KBM-7 (cell line): Measurements from ENCODE around the gene ZDHHC11B.
"Not testable (repeated sequence)": the region's sequence is repeated elsewhere in the genome, so short reads cannot be mapped to it uniquely, and the experiment has no call there.

Experiments used
- DNase-seq: peaks from one replicate; pipeline ENCODE4 v3.0.0-alpha.2; 2015
- in situ Hi-C: fragments of 300-500 bp; cut with MboI; formaldehyde crosslinking; loops from 2 replicates; pipeline ENCODE4 v1.14.3; 2020; ENCODE audit warnings: low sequenced_read_pairs, low pct_unique_long_range_greater_than_20kb, mixed read lengths

ZDHHC11B gene

DNA sequence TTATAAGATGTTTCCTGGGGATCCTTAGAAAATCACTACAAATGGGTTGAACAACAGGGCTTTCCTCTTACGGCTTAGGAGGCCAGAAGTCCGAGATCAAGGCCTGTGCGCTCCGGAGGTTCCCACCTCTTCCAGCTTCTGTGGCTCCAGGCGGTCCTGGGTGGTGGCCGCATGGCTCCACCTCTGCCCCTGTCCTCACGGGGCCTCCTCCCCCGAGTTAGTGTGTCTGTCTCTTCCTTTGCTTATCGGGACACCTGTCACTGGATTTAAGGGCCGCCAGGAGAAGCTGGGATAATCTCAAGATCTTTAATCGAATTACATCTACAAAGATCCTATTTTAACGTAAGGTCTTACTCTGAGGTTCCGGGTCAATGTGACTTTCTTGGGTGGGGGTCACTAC lies 89.1 kb downstream of the ZDHHC11B start:
- DNase-seq, in situ Hi-C loops: not testable (repeated sequence)

DNA sequence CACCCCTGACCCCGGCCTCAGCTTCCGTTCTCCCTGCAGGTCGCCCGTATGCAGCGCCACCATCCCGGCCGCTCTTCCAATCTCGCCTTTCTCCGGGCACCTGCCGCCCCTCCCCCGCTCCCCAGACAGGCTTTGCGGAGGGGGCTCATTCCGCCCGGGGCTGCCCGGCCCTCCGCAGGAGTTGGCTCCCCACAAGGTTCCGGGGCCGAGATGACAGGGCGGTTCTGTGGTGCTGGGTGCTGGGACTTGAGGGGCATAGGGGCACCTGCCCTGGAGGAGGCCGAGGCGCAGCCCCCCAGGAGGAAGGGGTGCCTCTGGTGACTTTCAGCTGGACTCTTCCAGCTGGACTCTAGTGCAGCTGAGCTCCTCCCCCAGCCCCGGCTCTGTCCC lies 90.5 kb downstream of the ZDHHC11B start:
- in situ Hi-C loops, DNase-seq: not testable (repeated sequence)

DNA sequence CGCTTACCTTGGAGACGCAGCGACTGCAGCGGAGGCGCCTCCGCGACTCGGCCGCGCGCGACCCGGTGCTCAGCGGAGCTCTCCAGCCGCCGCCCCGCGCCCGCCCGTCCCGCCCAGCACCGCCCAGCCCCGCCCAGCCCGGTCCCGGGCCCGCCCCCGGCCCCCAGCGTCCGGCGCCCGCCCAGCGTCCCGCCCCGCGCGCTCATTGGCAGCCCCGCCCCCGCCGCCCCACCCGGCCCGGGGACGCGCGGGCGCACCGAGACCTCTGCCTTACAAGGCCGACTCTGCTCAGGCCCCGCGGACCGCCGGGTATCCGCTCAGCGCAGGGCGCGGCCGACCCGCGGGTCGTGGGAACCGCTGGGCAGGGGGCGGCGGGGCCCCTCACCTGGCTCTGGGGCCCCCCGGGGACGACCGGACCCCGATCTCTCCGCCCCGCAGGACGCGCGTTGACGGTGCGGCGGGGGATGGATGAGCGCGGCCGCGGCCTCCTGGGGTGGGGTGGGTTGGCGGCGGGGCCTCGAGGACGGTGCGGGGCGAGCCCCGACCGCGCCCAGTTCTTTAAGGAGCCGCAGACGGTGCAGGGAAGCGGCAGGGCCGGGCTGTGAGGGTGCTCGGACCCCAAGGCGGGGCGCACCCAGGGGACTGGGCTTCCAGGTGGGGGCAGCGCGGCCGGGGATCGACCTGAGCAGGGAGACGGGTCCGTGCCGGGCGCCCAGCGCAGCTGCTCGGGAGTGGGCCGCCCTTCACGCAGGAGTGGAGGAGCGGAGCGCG lies 91.1 kb downstream of the ZDHHC11B start, which contains the start of gene TPPP:
Gene TPPP, minus strand, starts transcription at position 82 of the 771 bp plus-strand sequence. CDS start 15,292 bp downstream, outside the sequence.
- in situ Hi-C loops, DNase-seq: not testable (repeated sequence)

DNA sequence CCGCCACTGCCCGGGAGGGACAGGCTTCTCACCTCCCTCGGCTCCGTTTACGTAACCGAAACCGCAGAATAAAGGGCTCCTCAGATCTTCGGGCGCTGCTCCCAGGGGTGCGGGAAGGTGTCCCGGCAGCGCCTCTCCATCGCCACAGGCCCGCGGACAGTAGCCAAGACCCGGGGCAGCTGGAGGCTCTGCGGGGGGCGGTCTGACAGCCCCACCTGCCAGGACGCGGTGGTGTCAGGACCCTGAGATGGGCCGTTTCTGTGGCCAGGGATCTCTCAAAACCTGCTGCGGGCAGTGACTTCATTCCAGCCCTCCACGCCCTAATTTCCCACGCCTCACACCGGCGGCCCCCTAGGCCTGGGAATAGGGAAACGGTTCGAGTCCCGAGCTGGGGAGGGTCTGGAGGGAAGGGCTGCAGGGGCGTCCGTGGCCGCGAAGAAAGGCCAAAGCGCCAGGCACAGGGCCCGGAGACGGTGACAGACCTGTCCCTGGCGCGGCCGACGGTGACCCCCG lies 91.9 kb downstream of the ZDHHC11B start:
- in situ Hi-C loops, DNase-seq: not testable (repeated sequence)

DNA sequence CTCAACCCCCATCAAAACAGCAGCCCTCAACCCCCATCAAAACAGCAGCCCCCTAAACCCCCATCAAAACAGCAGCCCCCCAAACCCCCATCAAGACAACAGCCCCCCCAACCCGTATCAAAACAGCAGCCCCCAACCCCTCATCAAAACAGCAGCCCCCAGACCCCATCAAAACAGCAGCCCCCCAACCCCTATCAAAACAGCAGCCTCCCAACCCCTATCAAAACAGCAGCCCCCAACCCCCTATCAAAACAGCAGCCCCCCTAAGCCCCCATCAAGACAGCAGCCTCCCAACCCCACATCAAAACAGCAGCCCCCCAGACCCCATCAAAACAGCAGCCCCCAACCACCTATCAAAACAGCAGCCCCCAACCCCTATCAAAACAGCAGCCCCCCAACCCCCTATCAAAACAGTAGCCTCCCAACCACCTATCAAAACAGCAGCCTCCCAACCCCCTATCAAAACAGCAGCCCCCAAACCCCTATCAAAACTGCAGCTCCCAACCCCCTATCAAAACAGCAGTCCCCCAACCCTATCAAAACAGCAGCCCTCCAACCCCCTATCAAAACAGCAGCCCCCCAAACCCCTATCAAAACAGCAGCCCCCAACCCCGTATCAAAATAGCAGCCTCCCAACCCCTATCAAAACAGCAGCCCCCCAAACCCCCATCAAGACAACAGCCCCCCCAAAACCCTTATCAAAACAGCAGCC lies 92.6 kb downstream of the ZDHHC11B start:
- DNase-seq = no peak
- in situ Hi-C loops = no loop called here

DNA sequence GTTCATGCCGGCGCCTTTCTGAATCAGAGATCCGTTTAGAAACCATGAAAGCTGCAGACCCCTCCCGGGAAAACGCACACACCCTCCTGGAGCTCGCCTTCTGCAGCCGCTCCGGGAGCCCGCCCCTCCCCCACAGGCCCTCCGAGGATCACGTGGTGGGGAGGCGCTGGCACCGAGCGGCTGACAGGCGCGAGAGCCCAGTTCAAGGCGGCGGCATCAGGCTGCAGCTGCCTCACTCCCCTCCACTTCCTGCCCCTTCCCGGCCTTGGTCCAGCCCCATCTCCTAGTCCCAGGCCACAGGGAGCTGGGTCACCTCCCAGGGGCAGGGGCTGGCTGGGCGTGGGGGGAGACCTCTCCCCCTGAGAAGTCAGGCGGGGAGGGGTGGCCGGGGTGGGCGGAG lies 93.5 kb downstream of the ZDHHC11B start:
- DNase-seq, in situ Hi-C loops: not testable (repeated sequence)

DNA sequence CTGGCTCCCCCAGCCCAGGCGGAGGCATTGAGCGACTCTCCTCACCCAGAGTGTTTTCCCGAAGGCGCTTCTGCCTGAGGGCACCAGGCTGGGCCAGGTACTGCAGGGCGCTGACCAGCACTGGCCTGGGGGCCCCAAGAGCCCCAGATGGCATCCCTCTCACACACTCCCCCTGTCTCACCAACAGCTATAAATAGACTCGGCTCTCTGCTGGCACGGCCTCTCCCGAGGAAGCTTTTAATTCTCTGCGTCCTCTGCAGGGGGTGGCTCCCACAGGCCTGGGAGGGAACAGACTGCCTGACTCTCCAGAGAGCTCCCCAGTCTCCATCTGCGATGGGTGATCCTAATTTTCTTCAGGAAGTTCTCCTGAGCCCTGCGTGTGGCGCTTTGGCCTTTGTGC lies 94.2 kb downstream of the ZDHHC11B start:
- DNase-seq, in situ Hi-C loops: not testable (repeated sequence)

DNA sequence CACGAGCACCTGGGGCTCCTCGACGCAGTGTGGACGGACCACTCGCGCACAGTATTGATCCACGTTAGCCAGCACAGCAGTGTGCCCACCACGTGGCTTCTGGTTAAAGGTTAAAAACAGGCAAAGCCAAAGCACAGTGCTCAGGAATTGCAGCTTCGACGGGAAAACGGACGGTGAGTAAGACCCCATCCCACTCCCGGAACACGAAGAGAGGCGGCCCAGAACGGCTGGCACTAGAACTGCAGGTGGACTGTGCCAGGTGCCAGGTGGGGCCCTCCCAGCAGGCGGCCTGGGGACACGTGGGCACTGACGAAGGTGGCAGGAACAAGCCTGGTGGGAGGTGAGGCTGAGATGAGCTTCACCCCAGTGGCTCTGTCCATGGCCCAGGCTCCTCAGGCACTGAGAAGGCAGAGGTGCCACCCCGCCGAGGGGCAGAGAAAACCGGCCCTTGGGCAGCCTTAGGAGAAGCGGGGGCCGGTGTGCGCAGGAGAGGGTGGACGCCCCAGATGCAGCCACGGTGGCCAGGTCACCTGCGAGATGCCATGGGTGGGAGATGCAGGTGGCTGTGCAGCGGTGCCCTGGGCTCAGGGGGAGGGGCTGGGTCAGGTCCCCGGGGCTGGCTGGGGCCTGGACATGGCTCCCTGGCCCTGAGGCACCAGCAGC lies 96.0 kb downstream of the ZDHHC11B start:
- DNase-seq, in situ Hi-C loops: not testable (repeated sequence)

DNA sequence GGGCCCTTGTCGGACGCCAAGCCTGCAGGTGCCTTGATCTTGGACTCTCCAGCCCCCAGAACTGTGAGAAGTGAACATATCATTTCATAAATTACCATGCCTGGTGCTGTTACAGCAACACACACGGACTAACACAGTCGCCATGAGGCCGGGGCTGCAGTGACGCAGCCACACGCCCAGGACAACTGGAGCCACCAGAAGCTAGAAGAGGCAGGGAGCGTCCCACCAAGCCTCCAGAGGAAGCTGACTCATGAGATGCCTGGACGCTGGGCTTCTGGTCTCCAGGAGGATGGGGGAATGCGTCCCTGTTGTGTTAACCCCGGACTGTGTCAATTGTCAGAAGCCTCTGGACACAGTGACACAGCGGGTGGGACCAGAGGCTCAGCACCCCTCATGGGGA lies 97.6 kb downstream of the ZDHHC11B start:
- in situ Hi-C loops, DNase-seq: not testable (repeated sequence)

DNA sequence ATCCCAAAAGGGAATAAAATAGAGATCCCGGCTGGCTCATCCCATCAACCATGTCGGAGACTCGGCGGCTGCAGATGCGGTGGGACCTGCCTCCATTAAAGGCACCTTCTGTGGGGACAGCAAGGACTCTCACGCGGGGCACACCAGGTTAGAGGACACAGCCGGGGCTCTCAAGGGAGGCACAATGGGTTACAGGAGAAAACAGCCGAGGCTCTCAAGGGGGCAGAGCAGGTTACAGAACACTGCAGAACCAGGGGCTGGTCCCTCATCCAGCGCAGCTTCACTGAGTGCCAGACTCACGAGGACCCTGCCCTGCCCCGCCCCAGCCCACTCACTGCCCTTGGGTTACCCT lies 98.4 kb downstream of the ZDHHC11B start:
- in situ Hi-C loops, DNase-seq: not testable (repeated sequence)

DNA sequence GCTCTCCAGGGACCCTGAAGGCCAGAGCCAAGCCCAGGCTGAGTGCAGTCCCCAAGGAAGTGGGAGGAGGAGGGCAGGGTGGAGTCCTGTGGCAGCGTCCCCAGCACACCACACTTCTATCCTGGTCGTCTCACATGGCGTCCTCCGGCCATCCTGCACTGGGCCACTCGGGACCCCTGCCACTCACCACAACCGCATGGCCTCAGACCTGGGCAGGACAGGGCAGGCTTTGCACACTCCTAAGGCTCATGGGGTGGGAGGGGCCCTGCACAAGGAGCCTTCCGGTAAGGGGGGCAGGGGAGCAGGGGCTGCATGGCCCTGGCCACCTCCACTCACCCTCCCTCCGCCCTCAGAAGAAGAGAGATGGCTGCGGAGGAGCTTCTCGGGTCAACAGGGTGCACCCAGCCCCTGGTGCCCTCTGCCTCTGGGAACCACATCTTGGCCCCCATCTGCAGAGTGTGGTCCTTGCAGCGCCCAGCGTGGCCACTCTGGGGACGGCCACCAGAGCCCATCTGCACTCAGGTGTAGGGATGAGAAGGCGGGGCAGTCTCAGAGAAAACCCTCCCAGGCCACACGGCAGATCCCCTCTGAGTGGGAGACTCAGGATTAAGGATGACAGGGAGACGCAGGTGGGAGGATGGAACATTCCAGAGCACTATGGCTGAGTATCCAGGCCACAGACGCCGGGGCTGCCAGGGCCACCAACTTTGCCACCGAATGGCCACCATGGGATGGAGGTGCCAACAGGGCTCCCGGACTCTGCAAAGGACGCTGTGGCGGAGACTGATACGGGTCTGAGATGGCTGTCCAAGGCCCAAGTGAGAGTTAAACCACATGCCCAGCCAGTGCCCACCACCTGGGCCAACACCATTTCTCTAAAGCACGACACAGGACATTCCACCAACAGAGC lies 99.0 kb downstream of the ZDHHC11B start:
- in situ Hi-C loops = no loop called here
- no peak for DNase-seq

DNA sequence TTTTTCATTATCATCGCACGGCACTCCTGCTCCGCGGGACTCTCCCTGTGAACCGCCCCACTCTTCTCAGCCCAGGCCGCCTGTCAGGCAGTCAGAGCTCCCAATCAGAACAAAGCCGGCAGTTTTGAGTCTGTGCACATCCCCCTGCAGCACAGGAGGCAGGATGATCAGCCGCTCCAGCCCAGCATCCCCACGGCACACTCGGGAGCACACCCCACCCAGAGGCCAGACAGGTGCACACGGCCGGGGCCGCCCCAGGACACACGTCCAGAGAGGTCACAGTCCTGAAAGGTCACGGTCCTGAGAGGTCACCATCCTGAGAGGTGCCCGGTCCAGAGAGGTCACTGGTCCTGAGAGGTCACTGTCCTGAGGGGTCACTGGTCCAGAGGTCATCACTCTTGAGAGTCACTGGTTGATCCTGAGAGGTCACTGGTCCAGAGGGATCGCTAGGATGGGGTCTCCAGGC lies 99.7 kb downstream of the ZDHHC11B start:
- DNase-seq = no peak
- in situ Hi-C loops = loop anchor here (5.0 kb wide), 1 partner anchor 93 kb away; no protein-coding TSS in a partner anchor

DNA sequence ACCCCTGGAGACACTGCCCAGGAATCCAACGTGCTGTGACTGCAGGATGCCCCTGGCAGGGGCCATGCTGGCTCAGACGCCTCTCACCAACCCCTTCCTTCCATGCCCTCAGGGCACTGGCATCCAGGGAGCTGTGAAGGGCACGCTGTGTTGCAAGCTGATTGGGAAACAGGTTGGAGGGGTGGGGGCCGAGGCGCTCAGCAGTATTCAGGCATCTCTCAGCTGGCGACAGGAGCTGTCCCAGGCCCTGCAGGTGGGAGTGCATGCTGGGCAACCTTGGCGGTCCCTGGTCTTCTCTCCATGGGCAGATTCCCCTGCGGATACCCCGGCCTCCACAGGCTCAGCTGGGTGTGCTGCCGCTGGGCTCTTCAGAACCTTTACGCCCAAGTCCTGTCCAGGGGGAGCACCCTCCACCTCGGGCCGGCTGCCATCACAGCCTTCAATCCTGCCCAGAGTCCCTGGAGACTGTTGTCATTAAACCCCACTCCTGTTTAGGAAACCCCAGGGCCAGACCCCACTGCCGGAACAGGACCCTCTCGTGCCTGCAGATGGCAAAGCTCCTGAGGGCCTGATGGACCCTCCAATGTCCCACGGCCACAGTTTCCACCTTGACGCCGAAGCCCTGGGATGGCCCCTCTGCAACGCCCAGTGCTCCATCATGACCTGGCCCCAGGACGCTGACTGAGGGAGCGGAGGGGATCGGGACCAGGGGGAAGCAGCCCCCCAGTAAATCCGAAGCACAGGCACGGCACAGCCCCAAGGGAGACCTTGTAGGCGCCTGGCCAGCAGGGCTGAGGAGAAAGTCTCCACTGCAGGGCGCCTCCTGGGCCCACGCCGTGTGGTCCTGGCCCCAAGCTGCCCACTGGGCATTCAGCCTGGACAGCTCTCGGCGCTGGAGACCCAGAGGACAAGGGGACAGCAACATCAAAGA lies 100.7 kb downstream of the ZDHHC11B start:
- in situ Hi-C loops = loop anchor here (5.0 kb wide), 1 partner anchor 93 kb away; no protein-coding TSS in a partner anchor
- no peak for DNase-seq

DNA sequence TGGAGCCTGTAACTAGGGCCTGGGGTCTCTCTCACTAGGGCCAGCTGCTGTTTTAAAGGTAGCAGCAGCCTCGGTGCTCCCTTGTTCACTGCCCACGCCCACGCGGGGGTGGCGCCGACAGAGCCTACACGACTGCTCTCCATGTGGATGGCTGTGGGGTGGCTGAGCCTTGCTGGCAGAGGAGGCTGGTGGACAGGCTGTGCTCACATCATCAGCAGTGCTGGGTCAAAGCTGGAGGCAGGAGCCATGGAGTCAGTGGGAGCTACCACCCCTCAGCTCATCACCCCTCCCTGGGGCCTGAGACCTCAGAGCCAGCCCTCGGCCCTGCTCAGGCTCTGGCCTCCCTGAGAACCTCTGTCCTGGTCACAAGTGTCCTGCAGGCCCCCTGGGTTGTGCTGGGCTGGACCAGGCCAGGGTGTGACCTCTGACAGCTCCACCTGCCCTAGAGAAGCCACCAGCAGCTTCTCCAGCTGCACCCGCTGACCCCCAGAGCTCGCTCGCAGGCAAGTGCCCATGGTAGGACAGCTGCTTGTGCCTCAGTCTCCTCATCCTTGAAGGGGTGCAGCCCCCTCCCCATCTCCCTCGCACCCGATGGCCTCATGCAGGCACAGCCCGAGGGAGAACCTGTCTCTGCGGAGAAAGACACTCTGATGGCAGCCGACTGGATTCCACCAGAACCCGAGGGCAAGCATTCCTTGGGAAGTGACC lies 101.7 kb downstream of the ZDHHC11B start:
- DNase-seq = not testable (repeated sequence)
- in situ Hi-C loops = loop anchor here (5.0 kb wide), 1 partner anchor 94 kb away; no protein-coding TSS in a partner anchor

DNA sequence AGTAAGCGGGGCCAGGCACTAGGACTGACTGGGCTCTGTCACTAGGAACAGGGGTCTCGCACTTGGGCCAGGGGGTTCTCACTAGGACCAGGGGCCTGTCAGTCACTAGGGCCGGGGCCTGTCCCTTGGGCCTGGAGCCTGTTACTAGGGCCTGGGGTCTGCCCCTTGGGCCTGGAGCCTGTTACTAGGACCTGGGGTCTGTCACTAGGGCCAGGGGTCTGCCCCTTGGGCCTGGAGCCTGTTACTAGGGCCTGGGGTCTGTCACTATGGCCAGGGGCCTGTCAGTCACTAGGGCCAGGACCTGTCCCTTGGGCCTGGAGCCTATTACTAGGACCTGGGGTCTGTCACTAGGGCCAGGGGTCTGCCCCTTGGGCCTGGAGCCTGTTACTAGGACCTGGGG lies 102.3 kb downstream of the ZDHHC11B start:
- not testable (repeated sequence) for DNase-seq
- in situ Hi-C loops = loop anchor here (5.0 kb wide), 1 partner anchor 95 kb away; no protein-coding TSS in a partner anchor

DNA sequence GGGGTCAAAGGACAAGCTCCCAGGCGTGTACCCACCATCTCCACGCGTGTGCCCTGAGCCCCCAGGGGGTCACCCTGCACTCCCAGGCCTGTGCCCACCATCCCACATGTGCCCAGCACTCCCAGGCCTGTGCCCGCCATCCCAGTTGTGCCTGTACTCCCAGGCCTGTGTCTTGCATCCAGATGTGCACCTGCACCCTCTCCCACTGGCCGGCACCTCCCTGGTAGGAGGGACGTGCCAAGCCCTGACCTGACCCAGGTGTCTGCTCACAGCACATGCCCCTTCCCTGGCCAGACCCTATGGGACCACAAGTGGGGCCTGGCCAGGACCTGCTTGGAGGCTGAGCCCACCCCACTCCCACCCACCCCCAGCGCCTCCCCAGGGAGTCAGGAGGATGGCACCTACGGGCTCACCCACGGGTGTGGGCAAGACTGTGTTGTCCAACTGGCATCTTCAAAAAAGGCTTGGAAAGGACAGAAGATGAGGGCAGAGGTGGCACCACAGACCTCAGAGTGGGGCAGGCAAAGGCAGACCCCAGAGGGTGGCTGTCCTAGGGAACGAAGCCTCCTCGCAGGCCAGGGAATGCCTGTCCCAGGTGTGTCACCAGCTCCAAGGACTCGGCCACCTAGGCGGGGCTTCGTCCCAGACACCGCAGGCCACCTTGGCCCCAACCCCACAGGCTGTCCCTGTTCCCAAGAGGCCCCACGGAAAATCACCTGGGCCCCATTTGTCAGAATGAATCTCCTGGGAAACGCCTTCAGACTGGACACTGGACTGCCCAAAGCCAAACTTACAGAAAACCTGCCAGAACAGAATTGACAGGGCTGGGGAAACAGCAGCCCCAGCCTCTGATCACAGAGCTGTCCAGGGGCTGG lies 103.0 kb downstream of the ZDHHC11B start:
- in situ Hi-C loops = loop anchor here (5.0 kb wide), 1 partner anchor 96 kb away; no protein-coding TSS in a partner anchor
- not testable (repeated sequence) for DNase-seq
